Common myeloid progenitor, CD34-positive (primary cell): Measurements from ENCODE around the gene GAS6.
A peak's percentile ranks its signal among the peaks of the same experiment; 100 is the strongest.

Source experiments
- CTCF ChIA-PET: fragments of 350-600 bp; sonication (Branson Sonifier 250); formaldehyde crosslinking; loops from one replicate; lab custom pipeline; 2021; ENCODE audit warnings: antibody characterized with exemption; lab: Charles Lee
- POLR2A ChIA-PET: fragments of 350-600 bp; sonication (Branson Sonifier 250); formaldehyde crosslinking; loops from one replicate; lab custom pipeline; 2021; ENCODE audit warnings: antibody characterized with exemption; lab: Charles Lee
- DNase-seq, 3 donors: peaks; one replicate each; pipeline versions ENCODE4 v3.0.0 to v3.0.0-alpha.2; 2013
- H3K27ac ChIP-seq, 2 experiments: 1 replicate in 1 of 2; 2 replicates in 1 of 2; pipeline ENCODE4 v1.7.0; 2013; ENCODE audit warnings: inconsistent platforms in 2 of 2, low read length in 2 of 2, mild to moderate bottlenecking in 2 of 2, low read depth in 1 of 2, moderate library complexity in 1 of 2; ENCODE audit not compliant: severe bottlenecking in 2 of 2, insufficient read depth in 1 of 2, poor library complexity in 1 of 2
- H3K27me3 ChIP-seq, 5 experiments: replicated peaks in 2 of 5; 1 replicate in 3 of 5; 2 replicates in 2 of 5; pipeline versions ENCODE4 v1.6.1 to v1.7.0; 2013; ENCODE audit warnings: low read length in 4 of 5, mild to moderate bottlenecking in 2 of 5, moderate library complexity in 2 of 5, inconsistent platforms in 1 of 5; ENCODE audit not compliant: insufficient read depth in 5 of 5, control insufficient read depth in 4 of 5
- H3K36me3 ChIP-seq, 4 experiments: 1 replicate in 2 of 4; 2 replicates in 2 of 4; pipeline versions ENCODE4 v1.6.1 to v1.7.0; 2013; ENCODE audit warnings: low read length in 3 of 4, control low read depth in 1 of 4, mild to moderate bottlenecking in 1 of 4; ENCODE audit not compliant: control insufficient read depth in 4 of 4, insufficient read depth in 4 of 4
- H3K4me1 ChIP-seq, 4 experiments: 1 replicate in 3 of 4; 2 replicates in 1 of 4; pipeline versions ENCODE4 v1.6.1 to v1.7.1; 2013; ENCODE audit warnings: low read length in 3 of 4, mild to moderate bottlenecking in 3 of 4, control low read depth in 1 of 4, inconsistent platforms in 1 of 4, moderate library complexity in 1 of 4; ENCODE audit not compliant: control insufficient read depth in 4 of 4, insufficient read depth in 4 of 4; ENCODE audit errors: control extremely low read depth in 1 of 4
- H3K4me3 ChIP-seq, 7 experiments: 1 replicate in 4 of 7; 2 replicates in 3 of 7; pipeline versions ENCODE4 v1.5.1 to v1.7.0; 2013; ENCODE audit warnings: mild to moderate bottlenecking in 7 of 7, low read length in 6 of 7, moderate library complexity in 6 of 7, inconsistent platforms in 2 of 7, low read depth in 2 of 7, control low read depth in 1 of 7; ENCODE audit not compliant: insufficient read depth in 4 of 7, control insufficient read depth in 1 of 7; ENCODE audit errors: extremely low read depth in 1 of 7
- H3K9me3 ChIP-seq, 5 experiments: 1 replicate in 4 of 5; 2 replicates in 1 of 5; pipeline versions ENCODE4 v1.6.1 to v1.7.1; 2013; ENCODE audit warnings: low read length in 4 of 5, mild to moderate bottlenecking in 2 of 5, inconsistent platforms in 1 of 5, low read depth in 1 of 5, moderate library complexity in 1 of 5; ENCODE audit not compliant: control insufficient read depth in 4 of 5, insufficient read depth in 2 of 5; ENCODE audit errors: control extremely low read depth in 1 of 5
- WGBS: methylation state at CpG from one replicate; pipeline ENCODE4 v1.1.5; 2013; ENCODE audit not compliant: insufficient coverage; 5-methylcytosine and 5-hydroxymethylcytosine counted together

Gene GAS6

DNA sequence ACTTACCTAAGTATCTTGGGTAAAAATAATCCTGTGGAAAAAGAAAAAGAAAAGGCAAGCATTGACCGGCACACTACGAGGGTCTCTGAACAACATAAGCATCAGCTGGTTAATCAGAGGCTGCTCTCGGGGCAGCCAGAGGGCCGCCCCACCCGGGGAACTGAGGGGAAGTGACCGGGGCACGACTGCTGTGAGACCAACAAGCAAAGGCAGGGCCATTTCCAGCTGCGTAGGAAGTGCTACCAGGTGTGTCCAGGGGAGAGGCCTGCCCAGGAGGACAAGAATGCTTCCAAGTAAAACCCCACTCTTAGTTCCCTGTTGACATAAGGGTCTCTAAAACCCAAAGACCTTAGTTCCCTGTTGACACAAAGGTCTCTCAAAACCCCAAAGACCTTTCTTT is 15.9 kb downstream of the GAS6 start:
- 86% methylated on average over 8 of the region's 8 CpGs for WGBS
- Histone ChIP-seq H3K4me1 (peaks cover 0 to 18% (median 7%) of the 10 kb centered on the region in 4 experiments), H3K4me3 (no peak overlapping the region), H3K27ac (no peak overlapping the region), H3K27me3 (peaks cover 0 to 60% (median 0%) of the 10 kb centered on the region in 5 experiments), H3K36me3 (no peaks in the 10 kb centered on the region), H3K9me3 (no peaks in the 10 kb centered on the region)
- no peak for DNase-seq
- ChIA-PET CTCF (no interaction called here), POLR2A (no interaction called here)

- H3K4me1 ChIP-seq: peaks cover 0 to 15% (median 2%) of the 10 kb centered on the region in 4 experiments
- no peaks in the 10 kb centered on the region for H3K36me3 ChIP-seq
- no peak overlapping the region for H3K27ac ChIP-seq
- CTCF ChIA-PET: interaction anchor here (1.8 kb wide), 1 partner anchor 9 kb away, joined by 5 read pairs; no protein-coding TSS in a partner anchor
- peaks cover 0 to 72% (median 0%) of the 10 kb centered on the region in 5 experiments for H3K27me3 ChIP-seq
- DNase-seq: no peak
- POLR2A ChIA-PET: no interaction called here
- H3K4me3 ChIP-seq: no peak overlapping the region
- 82% methylated on average over 24 of the region's 28 CpGs for WGBS
- peaks cover 0 to 3% (median 0%) of the 10 kb centered on the region in 5 experiments for H3K9me3 ChIP-seq
Observed at GRCh38 chr13:113846636-113847318, 17.1 kb downstream of the GAS6 start.

- ChIA-PET POLR2A (no interaction called here), CTCF (interaction anchor here (1.8 kb wide), 1 partner anchor 10 kb away, joined by 5 read pairs; no protein-coding TSS in a partner anchor)
- H3K36me3 ChIP-seq: no peaks in the 10 kb centered on the region
Observed at GRCh38 chr13:113845723-113846635, 17.9 kb downstream of the GAS6 start.

GRCh38 chr13:113845055-113845454 is 18.8 kb downstream of the GAS6 start:
- no peaks in the 10 kb centered on the region for H3K36me3 ChIP-seq
- CTCF ChIA-PET: interaction anchor here (1.8 kb wide), 1 partner anchor 11 kb away, joined by 5 read pairs; no protein-coding TSS in a partner anchor
- POLR2A ChIA-PET: no interaction called here
- no peak for DNase-seq
- peaks cover 0 to 3% (median 0%) of the 10 kb centered on the region in 5 experiments for H3K9me3 ChIP-seq
- no peak overlapping the region for H3K4me3 ChIP-seq
- no peak overlapping the region for H3K27ac ChIP-seq
- peaks cover 0 to 21% (median 3%) of the 10 kb centered on the region in 4 experiments for H3K4me1 ChIP-seq
- WGBS: 97% methylated on average over 7 of the region's 13 CpGs
- peaks cover 0 to 86% (median 4%) of the 10 kb centered on the region in 5 experiments for H3K27me3 ChIP-seq

More at GRCh38 chr13:113845723-113846635, 17.9 kb downstream of the GAS6 start:
- Histone ChIP-seq H3K4me3 (no peak overlapping the region), H3K4me1 (peaks cover 0 to 18% (median 3%) of the 10 kb centered on the region in 4 experiments), H3K27me3 (peaks cover 0 to 77% (median 0%) of the 10 kb centered on the region in 5 experiments), H3K27ac (no peak overlapping the region), H3K9me3 (peaks cover 0 to 3% (median 0%) of the 10 kb centered on the region in 5 experiments)
- WGBS: 93% methylated on average over 24 of the region's 30 CpGs
- DNase-seq: no peak

DNA sequence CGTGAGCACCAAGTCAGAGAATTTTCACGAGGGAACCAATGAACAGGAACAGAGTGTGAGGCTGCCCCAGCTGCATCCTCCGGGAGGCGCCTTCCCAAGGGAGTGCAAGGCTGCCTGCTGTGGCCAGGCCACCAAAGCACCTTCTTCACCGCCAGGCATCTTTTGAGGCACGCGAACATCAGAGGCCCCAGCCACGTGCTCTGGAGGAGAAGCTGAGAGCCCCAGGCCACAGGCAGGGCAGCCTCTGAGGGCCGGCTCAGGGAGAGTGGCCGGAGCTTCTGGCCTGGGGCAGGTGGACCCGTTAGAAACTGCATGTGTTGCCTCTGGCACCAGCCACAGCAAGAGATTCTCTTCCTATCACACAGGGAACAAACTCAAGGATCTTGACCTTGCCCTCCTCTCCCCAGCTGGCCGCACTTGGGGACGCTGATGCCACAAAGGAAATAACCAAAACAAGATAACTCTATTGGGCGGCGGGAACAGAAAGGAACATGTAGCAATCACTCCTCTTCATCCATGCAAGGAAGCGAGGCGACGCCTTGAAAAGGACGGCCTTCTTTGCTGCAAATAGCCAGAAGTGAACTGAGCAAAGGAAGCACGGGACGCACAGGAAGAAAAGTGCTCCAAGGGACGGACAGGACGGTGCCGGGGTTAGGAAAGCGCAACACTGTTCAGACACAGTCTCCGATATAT is 19.9 kb downstream of the GAS6 start:
- POLR2A ChIA-PET: no interaction called here
- DNase-seq: peak in 1 of 3 donors; percentile 31
- no peak overlapping the region for H3K4me3 ChIP-seq
- CTCF ChIA-PET: interaction anchor here (1.0 kb wide), 1 partner anchor 11 kb away, joined by 7 read pairs; no protein-coding TSS in a partner anchor
- H3K4me1 ChIP-seq: peaks cover 0 to 21% (median 3%) of the 10 kb centered on the region in 4 experiments
- H3K27ac ChIP-seq: no peak overlapping the region
- H3K27me3 ChIP-seq: peaks cover 0 to 80% (median 4%) of the 10 kb centered on the region in 5 experiments
- peaks cover 0 to 3% (median 0%) of the 10 kb centered on the region in 5 experiments for H3K9me3 ChIP-seq
- 45% methylated on average over 22 of the region's 26 CpGs for WGBS
- H3K36me3 ChIP-seq: no peaks in the 10 kb centered on the region

DNA sequence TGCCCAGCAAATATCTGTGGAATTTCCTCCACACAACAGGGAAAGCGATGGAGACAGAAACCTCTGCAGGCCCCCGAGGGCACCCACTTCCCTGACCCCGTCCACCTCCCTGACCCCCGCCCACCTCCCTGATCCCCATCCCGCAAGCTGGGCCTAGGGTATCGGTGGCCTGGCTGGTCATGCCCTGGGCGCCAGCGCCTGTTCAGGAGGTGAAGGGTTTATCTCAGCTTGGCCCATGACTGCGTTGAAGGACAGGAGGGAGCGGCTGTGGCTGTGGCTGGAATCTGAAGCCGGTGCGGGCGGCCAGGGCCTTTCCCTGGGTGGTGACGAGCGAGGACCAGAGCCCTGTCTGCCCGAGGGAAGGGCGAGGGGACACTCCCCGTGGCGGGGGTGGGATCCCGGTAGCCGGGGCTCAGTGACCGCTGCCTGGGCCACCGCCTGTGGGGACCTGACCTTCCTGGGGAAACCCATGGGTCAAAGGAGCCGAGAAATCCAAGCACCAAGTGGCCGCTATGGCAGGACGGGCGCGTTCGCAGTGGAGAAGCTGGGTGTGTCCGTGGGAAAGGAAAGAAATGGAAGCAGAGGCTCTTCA is 20.7 kb downstream of the GAS6 start:
- Histone ChIP-seq H3K9me3 (peaks cover 0 to 3% (median 0%) of the 10 kb centered on the region in 5 experiments), H3K27me3 (peaks cover 0 to 71% (median 4%) of the 10 kb centered on the region in 5 experiments), H3K36me3 (no peaks in the 10 kb centered on the region), H3K27ac (no peak overlapping the region), H3K4me3 (no peak overlapping the region), H3K4me1 (peaks cover 0 to 21% (median 3%) of the 10 kb centered on the region in 4 experiments)
- ChIA-PET POLR2A (no interaction called here), CTCF (no interaction called here)
- WGBS: 94% methylated on average over 24 of the region's 30 CpGs
- no peak for DNase-seq
